ENCODE data around the gene ELOVL5. TPM values are rescaled to one million over a fixed set of nuclear protein-coding genes. Genes with fewer than 3 reads are reported as not detected.

Gene ELOVL5
- total and polyA plus RNA-seq, 2 experiments from 2014 or later = 83.3 to 180 TPM

GRCh38 chr6:53377793-53378192 is 29.0 kb upstream of the ELOVL5 start:
- no peaks in the 10 kb centered on the region for H3K4me1 Mint-ChIP-seq
- H3K36me3 Mint-ChIP-seq (ENCODE audit: low read depth) = peaks cover 9% of the 10 kb centered on the region; the same call in 1 of the 3 replicates
- Histone ChIP-seq H3K36me3 (ENCODE audit: insufficient read depth) (no peaks in the 10 kb centered on the region), H3K9me2 (ENCODE audit: insufficient read depth) (no peaks in the 10 kb centered on the region), H2AFZ (no peak overlapping the region), H3F3A (replicated peaks; ENCODE audit: low read depth) (no peaks in the 10 kb centered on the region), H3K27ac (ENCODE audit: low read depth) (no peak overlapping the region), H3K79me2 (replicated peaks; ENCODE audit: insufficient read depth) (no peaks in the 10 kb centered on the region), H3K4me2 (no peak overlapping the region), H4K20me1 (replicated peaks; ENCODE audit: insufficient read depth) (no peaks in the 10 kb centered on the region), H3K4me1 (ENCODE audit: insufficient read depth) (no peaks in the 10 kb centered on the region), H3K27me3 (ENCODE audit: insufficient read depth) (no peaks in the 10 kb centered on the region), H3K4me3 (no peak overlapping the region)
- H3K9me3 Mint-ChIP-seq = peaks cover 14% of the 10 kb centered on the region
- TF ChIP-seq CREB1 (CRISPR knock-in tag; IDR thresholded peaks at IDR 0.05; ENCODE audit: low read depth) = no peak
- no peak for TF ChIP-seq ZNF331 (CRISPR knock-in tag; IDR thresholded peaks at IDR 0.05; ENCODE audit: low read depth)
- H3K27me3 Mint-ChIP-seq (ENCODE audit: insufficient read depth, low read depth, poor library complexity) = no peaks in the 10 kb centered on the region
- H3K4me3 Mint-ChIP-seq = no peak overlapping the region
- no peak for ATAC-seq
- no peak for DNase-seq (ENCODE audit: low spot score)
- H3K27ac Mint-ChIP-seq = no peak overlapping the region

GRCh38 chr6:53377289-53377688 is 28.5 kb upstream of the ELOVL5 start:
- H3K4me3 Mint-ChIP-seq = no peak overlapping the region
- peaks cover 9% of the 10 kb centered on the region for H3K9me3 Mint-ChIP-seq
- no peaks in the 10 kb centered on the region for H3K36me3 ChIP-seq (ENCODE audit: insufficient read depth)
- H3K27me3 Mint-ChIP-seq (ENCODE audit: insufficient read depth, low read depth, poor library complexity) = no peaks in the 10 kb centered on the region
- no peaks in the 10 kb centered on the region for H3K4me1 Mint-ChIP-seq
- H4K20me1 ChIP-seq (replicated peaks; ENCODE audit: insufficient read depth) = no peaks in the 10 kb centered on the region
- H3F3A ChIP-seq (replicated peaks; ENCODE audit: low read depth) = no peaks in the 10 kb centered on the region
- H3K79me2 ChIP-seq (replicated peaks; ENCODE audit: insufficient read depth) = no peaks in the 10 kb centered on the region
- TF ChIP-seq ZNF331 (CRISPR knock-in tag; IDR thresholded peaks at IDR 0.05; ENCODE audit: low read depth) (no peak), ETS1 (IDR thresholded peaks at IDR 0.05) (no peak), JUNB (IDR thresholded peaks at IDR 0.05; ENCODE audit: unreplicated experiment) (no peak)
- H3K9me2 ChIP-seq (ENCODE audit: insufficient read depth) = no peaks in the 10 kb centered on the region
- ATAC-seq (no peak), DNase-seq (ENCODE audit: low spot score) (no peak)
- H3K27me3 ChIP-seq (ENCODE audit: insufficient read depth) = no peaks in the 10 kb centered on the region
- H3K27ac ChIP-seq (ENCODE audit: low read depth) = no peak overlapping the region
- H3K27ac Mint-ChIP-seq = no peak overlapping the region
- no peak overlapping the region for H3K4me3 ChIP-seq
- no peak overlapping the region for H3K4me2 ChIP-seq
- no peak overlapping the region for H2AFZ ChIP-seq
- H3K4me1 ChIP-seq (ENCODE audit: insufficient read depth) = no peaks in the 10 kb centered on the region
- H3K36me3 Mint-ChIP-seq (ENCODE audit: low read depth) = peaks cover 5% of the 10 kb centered on the region; the same call in 1 of the 3 replicates

GRCh38 chr6:53376661-53377226 is 28.0 kb upstream of the ELOVL5 start:
- Histone ChIP-seq H3K27ac (ENCODE audit: low read depth) (no peak overlapping the region), H3K4me3 (no peak overlapping the region), H4K20me1 (replicated peaks; ENCODE audit: insufficient read depth) (no peaks in the 10 kb centered on the region), H2AFZ (no peak overlapping the region; the same call in 1 of the 2 replicates), H3K4me1 (ENCODE audit: insufficient read depth) (no peaks in the 10 kb centered on the region), H3F3A (replicated peaks; ENCODE audit: low read depth) (no peaks in the 10 kb centered on the region), H3K79me2 (replicated peaks; ENCODE audit: insufficient read depth) (no peaks in the 10 kb centered on the region), H3K4me2 (no peak overlapping the region), H3K27me3 (ENCODE audit: insufficient read depth) (no peaks in the 10 kb centered on the region), H3K36me3 (ENCODE audit: insufficient read depth) (no peaks in the 10 kb centered on the region), H3K9me2 (ENCODE audit: insufficient read depth) (no peaks in the 10 kb centered on the region)
- Mint-ChIP-seq H3K36me3 (ENCODE audit: low read depth) (peaks cover 2% of the 10 kb centered on the region; the same call in 1 of the 3 replicates), H3K27ac (no peak overlapping the region), H3K27me3 (ENCODE audit: insufficient read depth, low read depth, poor library complexity) (no peaks in the 10 kb centered on the region), H3K4me3 (no peak overlapping the region), H3K9me3 (peaks cover 4% of the 10 kb centered on the region), H3K4me1 (no peaks in the 10 kb centered on the region)
- TF ChIP-seq ZNF331 (CRISPR knock-in tag; IDR thresholded peaks at IDR 0.05; ENCODE audit: low read depth) = no peak
- TF ChIP-seq STAT1 (IDR thresholded peaks at IDR 0.05; ENCODE audit: unreplicated experiment) = no peak
- no peak for TF ChIP-seq REST (IDR thresholded peaks at IDR 0.05; ENCODE audit: unreplicated experiment)
- TF ChIP-seq ZNF114 (CRISPR knock-in tag; IDR thresholded peaks at IDR 0.05) = no peak
- TF ChIP-seq CTCF (conservative IDR thresholded peaks at IDR 0.05; ENCODE audit: low read depth in 2 of 2) = no peak
- TF ChIP-seq POLR2AphosphoS5 (IDR thresholded peaks at IDR 0.05; ENCODE audit: low read depth) = no peak
- TF ChIP-seq NANOG (IDR thresholded peaks at IDR 0.05; ENCODE audit: borderline replicate concordance) = no peak
- no peak for TF ChIP-seq CREB1 (CRISPR knock-in tag; IDR thresholded peaks at IDR 0.05; ENCODE audit: low read depth)
- TF ChIP-seq ETS1 (IDR thresholded peaks at IDR 0.05) = no peak
- no peak for ATAC-seq
- no peak for DNase-seq (ENCODE audit: low spot score)

Measured in GM23338 (cell line).